Activated T-helper 2 cell treated with anti-CD3 and anti-CD28 coated beads, Interferon-gamma antibody, Interleukin-2, Interleukin-4, amounts not matched to agents 10 μg/mL and 5 μg/mL and 100 μg/mL, durations not matched to agents 14 hours and 24 hours and 36 hours (primary cell): ENCODE measurements around the gene SHANK2. TPM values are rescaled to one million over a fixed set of nuclear protein-coding genes. Genes with fewer than 3 reads are reported as not detected.

Source experiments
- DNase-seq: peaks from one replicate; pipeline ENCODE4 v3.0.0; 2021; ENCODE audit warnings: low spot score
- H3K27ac Mint-ChIP-seq: one replicate; pipeline ENCODE4 v1.8.0; 2021; ENCODE audit warnings: mixed read lengths
- H3K27me3 Mint-ChIP-seq: one replicate; pipeline ENCODE4 v1.8.0; 2021; ENCODE audit warnings: low read depth, mixed read lengths
- H3K36me3 Mint-ChIP-seq: one replicate; pipeline ENCODE4 v1.8.0; 2021; ENCODE audit warnings: low read depth, mixed read lengths
- H3K4me1 Mint-ChIP-seq: one replicate; pipeline ENCODE4 v1.8.0; 2021; ENCODE audit warnings: low read depth, mixed read lengths
- H3K4me3 Mint-ChIP-seq: one replicate; pipeline ENCODE4 v1.8.0; 2021; ENCODE audit warnings: low read depth, mild to moderate bottlenecking, moderate library complexity, mixed read lengths
- H3K9me3 Mint-ChIP-seq: one replicate; pipeline ENCODE4 v1.8.0; 2021; ENCODE audit warnings: mixed read lengths
- intact Hi-C: fragments of 100-400 bp; cut with micrococcal nuclease; formaldehyde crosslinking; loops from one replicate; pipeline ENCODE4 v1.15.1; 2023
- total RNA-seq: library from RNA; stranded (reverse); gene quantifications from 2 replicates; pipeline ENCODE4 v1.2.3, GENCODE V29; 2022

SHANK2 gene
- total RNA-seq, 1 donor from 2014 or later: not detected

- Mint-ChIP-seq H3K36me3 (no peaks in the 10 kb centered on the region), H3K27me3 (no peaks in the 10 kb centered on the region), H3K4me3 (no peak overlapping the region), H3K4me1 (no peaks in the 10 kb centered on the region), H3K9me3 (no peaks in the 10 kb centered on the region), H3K27ac (no peak overlapping the region)
- DNase-seq: no peak
- intact Hi-C loops: no loop called here
Measured at GRCh38 chr11:71204748-71205664, 47.4 kb downstream of the SHANK2 start.

DNA sequence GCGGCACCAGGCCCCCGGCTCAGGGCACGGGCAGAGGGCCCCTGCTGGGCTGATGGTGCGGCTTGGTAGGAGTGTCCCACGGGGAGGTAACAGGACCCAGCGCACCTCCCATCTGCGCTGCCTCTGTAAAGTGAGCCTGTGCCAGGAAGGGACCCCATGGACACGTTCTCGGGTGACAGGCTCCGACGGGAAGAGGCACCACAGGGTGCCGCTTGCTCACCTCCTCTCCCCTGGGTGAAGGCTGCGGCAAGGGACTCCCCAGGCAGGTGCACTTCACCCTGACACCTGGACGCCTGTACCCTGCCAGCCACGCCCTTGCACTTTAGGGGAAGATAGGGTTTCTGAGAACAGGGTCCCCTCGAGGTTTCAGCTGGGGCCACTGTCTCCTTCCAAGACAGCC lies 48.1 kb downstream of the SHANK2 start:
- Mint-ChIP-seq H3K27me3 (no peaks in the 10 kb centered on the region), H3K9me3 (no peaks in the 10 kb centered on the region), H3K4me1 (no peaks in the 10 kb centered on the region), H3K36me3 (no peaks in the 10 kb centered on the region), H3K4me3 (no peak overlapping the region), H3K27ac (no peak overlapping the region)
- intact Hi-C loops: no loop called here
- no peak for DNase-seq

GRCh38 chr11:71203681-71204080 lies 48.7 kb downstream of the SHANK2 start:
- H3K9me3 Mint-ChIP-seq: no peaks in the 10 kb centered on the region
- no peaks in the 10 kb centered on the region for H3K27me3 Mint-ChIP-seq
- H3K36me3 Mint-ChIP-seq: no peaks in the 10 kb centered on the region
- no peak overlapping the region for H3K27ac Mint-ChIP-seq
- DNase-seq: no peak
- no peaks in the 10 kb centered on the region for H3K4me1 Mint-ChIP-seq
- intact Hi-C loops: no loop called here
- H3K4me3 Mint-ChIP-seq: no peak overlapping the region

GRCh38 chr11:71202966-71203365 lies 49.4 kb downstream of the SHANK2 start:
- intact Hi-C loops: no loop called here
- no peaks in the 10 kb centered on the region for H3K4me1 Mint-ChIP-seq
- H3K9me3 Mint-ChIP-seq: no peaks in the 10 kb centered on the region
- no peak overlapping the region for H3K27ac Mint-ChIP-seq
- no peaks in the 10 kb centered on the region for H3K27me3 Mint-ChIP-seq
- no peak for DNase-seq
- H3K36me3 Mint-ChIP-seq: no peaks in the 10 kb centered on the region
- H3K4me3 Mint-ChIP-seq: no peak overlapping the region

DNA sequence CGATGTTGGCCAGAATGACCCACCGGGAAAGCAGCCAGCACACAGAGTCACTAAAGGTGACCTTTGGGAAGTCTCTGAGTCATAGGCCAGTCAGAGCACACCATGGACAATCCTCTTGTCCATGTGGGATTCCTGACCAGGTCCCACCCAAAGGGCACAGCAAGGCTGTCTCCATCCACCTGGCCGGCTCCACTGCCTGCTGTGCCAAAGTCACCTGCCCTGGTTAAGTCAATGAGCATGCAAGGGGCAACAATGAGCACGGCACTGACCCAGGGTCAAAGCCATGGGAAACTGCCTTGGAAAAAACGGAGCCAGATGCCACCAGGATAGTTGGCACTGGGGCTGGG lies 49.8 kb downstream of the SHANK2 start:
- Mint-ChIP-seq H3K4me3 (no peak overlapping the region), H3K36me3 (no peaks in the 10 kb centered on the region), H3K9me3 (no peaks in the 10 kb centered on the region), H3K27ac (no peak overlapping the region), H3K4me1 (no peaks in the 10 kb centered on the region), H3K27me3 (no peaks in the 10 kb centered on the region)
- intact Hi-C loops: no loop called here
- DNase-seq: no peak

Other genes starting within 250 kb of the SHANK2 start
- 129 and 136 TPM in 2 replicates for gene DHCR7, start 195.8 kb upstream of the SHANK2 start, total RNA-seq
- gene NADSYN1, start 200.6 kb upstream of the SHANK2 start, total RNA-seq: 114 and 117 TPM in 2 replicates